Stimulated activated CD4-positive, alpha-beta T cell treated with anti-CD3 and anti-CD28 coated beads, Interleukin-12 subunit alpha, Interleukin-12 subunit beta, amount 100 ng/mL, for 24 hours (primary cell): Measurements from ENCODE around the gene ELOVL1.

Experiments
- DNase-seq, 2 experiments: peaks; one replicate each; pipeline ENCODE4 v3.0.0-alpha.2; 2020; ENCODE audit warnings: low read depth in 2 of 2

The ELOVL1 gene

GRCh38 chr1:43327549-43328292 lies 40.1 kb downstream of the ELOVL1 start:
- DNase-seq = no peak

DNA sequence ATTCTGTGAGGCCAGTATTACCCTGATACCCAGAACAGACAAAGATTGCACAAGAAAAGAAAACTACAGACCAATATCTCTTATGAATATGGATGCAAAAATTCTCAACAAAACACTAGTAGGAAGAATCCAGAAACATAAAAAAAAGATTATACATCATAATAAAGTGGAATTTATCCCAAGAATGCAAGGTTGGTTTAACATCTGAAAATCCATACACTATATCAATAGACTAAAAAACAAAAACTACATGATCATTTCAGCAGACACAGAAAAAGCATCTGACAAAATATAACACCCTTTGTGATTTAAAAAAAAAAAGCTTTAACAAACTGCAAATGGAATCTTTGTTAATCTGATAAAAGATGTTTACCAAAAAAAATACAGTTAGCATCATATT lies 42.4 kb downstream of the ELOVL1 start:
- no peak for DNase-seq

DNA sequence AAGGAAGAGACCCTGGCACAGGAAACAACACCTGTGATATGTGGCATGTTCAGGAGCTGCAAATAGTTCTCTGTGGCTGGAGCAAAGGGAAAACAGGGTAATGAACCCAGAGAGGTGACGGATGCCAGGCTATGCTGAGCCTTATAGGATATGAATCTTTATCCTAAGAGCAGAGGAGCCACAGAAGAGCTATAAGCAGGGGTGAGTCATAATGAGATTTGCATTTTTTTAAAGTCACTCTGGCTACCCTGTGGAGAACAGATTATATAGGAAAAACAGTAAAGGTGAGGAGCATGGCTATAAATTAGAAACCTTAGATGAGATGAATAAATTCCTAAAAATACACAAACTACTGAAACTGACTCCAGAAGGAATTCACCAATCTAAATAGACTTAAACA lies 43.0 kb downstream of the ELOVL1 start:
- DNase-seq = no peak

DNA sequence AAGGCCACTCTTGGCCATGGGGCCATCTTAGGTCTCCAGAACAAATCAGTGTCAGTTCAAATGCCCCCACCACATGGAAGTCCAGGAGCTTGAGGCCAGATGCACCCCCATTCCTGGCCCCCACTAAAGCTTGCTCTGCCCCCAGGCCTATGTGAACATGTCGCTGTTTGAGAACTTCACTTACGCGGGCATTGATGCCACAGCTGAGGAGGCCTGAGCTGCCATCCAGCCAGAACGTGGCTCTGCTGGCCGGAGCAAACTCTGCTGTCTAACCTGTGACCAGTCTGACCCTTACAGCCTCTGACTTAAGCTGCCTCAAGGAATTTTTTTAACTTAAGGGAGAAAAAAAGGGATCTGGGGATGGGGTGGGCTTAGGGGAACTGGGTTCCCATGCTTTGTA lies 45.3 kb downstream of the ELOVL1 start:
- DNase-seq = no peak

- no peak for DNase-seq
Observed at GRCh38 chr1:43321331-43321891, 46.4 kb downstream of the ELOVL1 start.

DNA sequence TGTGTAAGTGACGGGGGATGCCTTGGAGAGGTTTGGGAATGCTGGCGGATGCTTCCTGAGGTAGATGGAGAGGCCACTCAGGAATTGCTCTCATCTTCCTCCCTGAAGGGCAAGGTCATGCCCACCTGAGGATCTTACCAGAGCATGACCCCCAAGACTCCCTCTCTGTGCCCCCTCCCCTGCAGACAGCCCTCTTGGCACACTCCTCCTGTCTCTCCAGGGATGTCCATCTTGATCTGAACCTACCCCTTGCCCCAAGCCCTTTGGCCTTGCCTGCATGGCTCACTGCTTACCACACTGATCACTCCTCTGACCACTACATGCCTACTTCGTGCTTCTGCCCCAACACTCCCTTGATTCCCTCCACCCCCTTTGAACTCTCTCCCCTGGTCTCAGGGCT lies 48.0 kb downstream of the ELOVL1 start:
- no peak for DNase-seq

DNA sequence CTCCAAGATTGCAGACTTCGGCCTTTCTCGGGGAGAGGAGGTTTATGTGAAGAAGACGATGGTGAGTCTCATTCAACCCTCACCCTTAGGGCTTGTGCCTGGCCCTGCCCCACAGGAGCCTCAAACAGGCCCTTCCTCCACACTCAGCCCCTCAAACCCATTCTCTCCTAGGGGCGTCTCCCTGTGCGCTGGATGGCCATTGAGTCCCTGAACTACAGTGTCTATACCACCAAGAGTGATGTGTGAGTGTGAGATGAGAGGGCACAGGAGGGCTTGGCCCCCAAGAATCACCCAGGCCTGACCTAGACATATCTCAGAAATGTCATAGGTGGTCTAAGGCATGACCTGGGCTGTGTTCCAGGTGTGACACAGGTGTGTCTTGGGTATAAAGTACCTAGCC lies 48.5 kb downstream of the ELOVL1 start:
- DNase-seq = no peak

DNA sequence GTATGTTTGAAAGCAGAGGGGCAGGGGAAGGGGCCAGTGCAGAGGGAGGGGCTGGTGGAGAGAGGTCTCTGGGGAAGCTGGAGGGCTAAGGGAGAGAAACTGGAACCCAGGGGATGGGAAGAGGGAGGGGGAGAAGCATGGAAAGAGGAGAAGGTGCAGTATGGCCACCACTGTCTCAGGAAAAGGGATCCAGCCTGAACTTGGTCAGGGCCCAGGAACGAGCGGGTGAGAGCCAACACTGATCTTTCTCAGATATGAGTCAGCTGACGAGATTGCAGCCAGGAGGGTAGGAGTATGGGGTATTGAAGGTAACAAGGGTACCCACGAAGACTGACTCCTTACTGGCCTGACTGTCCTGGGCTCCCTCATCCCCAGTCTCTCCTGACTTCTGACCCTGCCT lies 49.0 kb downstream of the ELOVL1 start:
- no peak for DNase-seq

DNA sequence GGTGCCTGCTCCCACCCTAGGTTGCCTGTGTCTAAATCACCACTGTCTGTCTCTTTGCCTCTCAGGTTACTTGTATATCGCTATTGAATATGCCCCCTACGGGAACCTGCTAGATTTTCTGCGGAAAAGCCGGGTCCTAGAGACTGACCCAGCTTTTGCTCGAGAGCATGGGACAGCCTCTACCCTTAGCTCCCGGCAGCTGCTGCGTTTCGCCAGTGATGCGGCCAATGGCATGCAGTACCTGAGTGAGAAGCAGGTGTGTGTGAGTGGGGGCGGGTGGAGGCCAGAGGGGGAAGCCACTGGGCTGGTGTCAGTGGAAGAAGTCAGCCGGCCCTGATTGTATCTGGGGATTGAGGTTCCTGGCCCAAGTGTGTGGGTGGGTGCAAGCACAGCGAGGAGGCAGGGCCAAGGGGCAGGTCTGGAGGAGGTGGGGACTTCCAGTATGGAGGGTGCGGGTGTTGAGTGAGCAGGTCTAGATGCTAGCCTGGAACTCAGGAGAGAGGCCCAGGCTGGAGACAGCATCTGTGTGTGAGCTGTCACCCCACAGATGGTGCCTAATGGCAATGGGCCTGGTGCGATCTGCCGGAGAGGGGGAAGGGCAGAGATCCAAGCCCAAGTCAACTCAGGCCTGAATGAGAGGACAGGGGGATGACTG lies 49.9 kb downstream of the ELOVL1 start:
- no peak for DNase-seq

DNA sequence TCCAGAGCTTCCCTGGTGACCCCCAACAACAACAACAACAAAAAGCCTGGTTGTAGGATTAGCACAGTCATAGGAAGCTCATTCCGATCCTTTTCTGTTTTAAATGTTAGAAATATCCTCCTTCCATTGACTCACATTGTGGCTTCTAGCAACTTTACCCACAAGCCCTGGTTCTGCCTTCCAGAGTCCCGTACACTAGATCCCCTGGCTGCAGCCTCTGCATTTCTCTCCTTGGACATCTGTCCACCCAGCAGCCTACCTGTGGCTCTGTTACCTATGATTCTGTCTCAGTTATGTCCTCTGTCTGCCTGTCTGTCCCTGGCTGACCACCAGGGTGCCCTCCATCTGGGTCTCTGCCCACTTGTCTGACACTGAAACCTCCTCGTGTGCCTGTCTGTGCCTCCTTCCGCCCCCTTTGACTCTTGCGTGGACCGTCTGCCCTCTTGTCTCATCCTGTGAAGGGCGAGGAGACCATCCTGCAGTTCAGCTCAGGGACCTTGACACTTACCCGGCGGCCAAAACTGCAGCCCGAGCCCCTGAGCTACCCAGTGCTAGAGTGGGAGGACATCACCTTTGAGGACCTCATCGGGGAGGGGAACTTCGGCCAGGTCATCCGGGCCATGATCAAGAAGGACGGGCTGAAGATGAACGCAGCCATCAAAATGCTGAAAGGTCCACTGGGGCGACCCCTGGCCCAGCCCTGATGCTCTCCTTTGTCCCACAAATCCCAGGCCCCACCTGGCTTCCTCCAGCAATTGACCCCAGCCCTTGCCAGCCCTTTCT lies 50.9 kb downstream of the ELOVL1 start:
- DNase-seq = no peak

DNA sequence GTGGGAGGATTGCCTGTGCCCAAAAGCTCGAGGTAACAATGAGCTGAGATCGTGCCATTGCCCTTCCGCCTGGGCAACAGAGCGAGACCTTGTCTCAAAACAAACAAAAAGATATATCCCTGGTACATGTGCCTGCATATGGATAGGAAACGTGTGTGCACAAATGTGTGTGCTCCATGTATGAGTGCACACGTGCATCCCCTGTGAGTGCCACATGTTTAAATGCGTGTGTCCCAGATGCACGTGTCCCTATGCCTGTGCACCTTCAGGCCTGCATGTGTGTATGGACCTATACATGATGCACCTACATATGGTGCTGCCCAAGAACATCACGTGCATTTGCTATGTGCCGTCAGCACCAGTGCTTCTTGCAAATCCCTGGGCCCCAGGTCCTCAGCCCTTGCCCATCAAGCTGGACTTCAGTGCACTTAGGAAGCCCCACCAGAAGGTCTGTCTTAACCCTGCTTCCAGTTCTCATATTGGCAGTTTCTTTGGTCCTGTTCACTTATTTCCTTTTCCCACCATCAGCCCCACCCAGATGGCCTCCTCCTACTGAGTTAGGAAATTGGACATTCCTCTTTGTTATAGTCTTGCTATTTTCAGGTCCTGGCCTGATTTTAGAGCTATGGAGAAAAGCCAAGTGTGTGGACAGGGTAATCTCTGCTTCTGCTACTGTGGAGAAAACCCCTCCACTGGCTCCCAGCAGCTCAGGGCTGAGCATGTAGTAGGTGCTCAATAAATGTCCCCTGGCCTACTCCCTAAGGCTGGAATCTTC lies 51.7 kb downstream of the ELOVL1 start:
- DNase-seq = no peak

GRCh38 chr1:43315481-43315880 lies 52.3 kb downstream of the ELOVL1 start:
- no peak for DNase-seq

- no peak for DNase-seq
Observed at GRCh38 chr1:43314233-43314632, 53.6 kb downstream of the ELOVL1 start.

GRCh38 chr1:43313771-43314170 lies 54.0 kb downstream of the ELOVL1 start:
- no peak for DNase-seq
